IPS-18c (cell line): ENCODE data around the gene PHF12.
"Not testable (repeated sequence)": the region's sequence is repeated elsewhere in the genome, so short reads cannot be mapped to it uniquely, and the experiment has no call there.

Source experiments
- H3K4me3 ChIP-seq: 2 replicates; pipeline ENCODE4 v1.7.0; 2013; ENCODE audit warnings: low read depth, mild to moderate bottlenecking, low read length, moderate library complexity; ENCODE audit not compliant: insufficient read depth
- H3K9me3 ChIP-seq: one replicate; pipeline ENCODE4 v1.6.1; 2013; ENCODE audit warnings: mild to moderate bottlenecking, low read length, moderate library complexity; ENCODE audit not compliant: control insufficient read depth, insufficient read depth

The PHF12 gene

DNA sequence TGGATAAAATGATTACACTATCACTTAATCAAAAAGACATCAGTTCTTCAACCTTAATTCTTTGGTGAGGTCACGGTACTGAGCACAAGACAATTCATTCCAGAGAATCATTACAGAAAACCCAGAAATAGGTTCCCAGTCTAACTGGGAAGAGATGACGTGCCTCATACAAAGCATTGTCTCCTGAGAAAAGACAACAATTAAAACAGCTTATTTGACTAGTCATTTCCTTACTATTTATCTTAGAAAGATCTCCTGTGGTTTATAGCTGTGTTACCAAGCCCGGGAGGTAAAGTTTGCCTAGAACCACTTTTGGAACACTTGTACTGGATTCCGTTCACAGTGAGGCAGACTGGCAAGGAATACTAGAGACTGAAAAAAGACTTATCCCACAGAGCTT is 5.1 kb downstream of the PHF12 start:
- H3K9me3 ChIP-seq: no peaks in the 10 kb centered on the region
- H3K4me3 ChIP-seq: no peak overlapping the region

- Histone ChIP-seq H3K9me3 (no peaks in the 10 kb centered on the region), H3K4me3 (no peak overlapping the region)
These were observed 6.2 kb downstream of the PHF12 start for GRCh38 chr17:28944862-28945741.

DNA sequence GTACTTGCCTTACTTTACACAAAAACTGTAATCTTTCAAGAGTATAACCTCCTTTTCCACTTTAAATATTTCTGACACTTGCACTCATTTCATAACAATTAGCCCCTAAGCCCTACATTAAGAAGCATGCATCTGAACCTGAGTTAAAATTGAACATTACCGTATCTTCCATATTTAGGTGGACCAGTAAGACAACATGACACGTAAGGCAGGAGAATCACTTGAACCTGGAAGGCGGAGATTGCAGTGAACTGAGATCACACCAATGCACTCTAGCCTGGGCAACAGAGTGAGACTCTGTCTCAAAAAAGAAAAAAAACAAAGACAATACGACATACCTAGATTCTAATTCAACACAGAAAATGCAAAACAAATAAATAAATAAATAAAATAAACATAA is 7.0 kb downstream of the PHF12 start:
- Histone ChIP-seq H3K9me3 (no peaks in the 10 kb centered on the region), H3K4me3 (no peak overlapping the region)

GRCh38 chr17:28942925-28943324 is 8.4 kb downstream of the PHF12 start:
- Histone ChIP-seq H3K9me3 (no peaks in the 10 kb centered on the region), H3K4me3 (no peak overlapping the region)

GRCh38 chr17:28941251-28941650 is 10.1 kb downstream of the PHF12 start:
- Histone ChIP-seq H3K9me3 (no peaks in the 10 kb centered on the region), H3K4me3 (no peak overlapping the region)

GRCh38 chr17:28940675-28941074 is 10.6 kb downstream of the PHF12 start:
- H3K9me3 ChIP-seq: no peaks in the 10 kb centered on the region
- no peak overlapping the region for H3K4me3 ChIP-seq

DNA sequence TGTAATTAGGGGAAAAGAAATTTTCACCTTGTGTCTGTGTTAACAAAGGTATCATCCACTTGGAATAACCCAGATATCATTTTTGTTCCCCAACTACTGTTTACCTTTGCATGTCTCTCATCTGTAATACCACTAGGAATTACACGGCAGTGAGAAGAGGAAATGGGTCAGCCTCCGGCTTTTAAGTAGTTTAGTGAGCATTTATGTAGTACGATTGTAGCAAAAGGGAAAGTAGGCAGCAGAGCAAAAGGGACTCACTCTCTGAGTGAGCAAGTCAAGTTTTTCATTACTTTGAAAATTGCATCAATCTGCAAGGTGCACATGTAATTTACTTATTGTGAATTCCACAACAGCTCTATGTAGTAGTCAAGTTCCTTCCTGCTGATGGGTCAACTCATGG is 11.2 kb downstream of the PHF12 start:
- Histone ChIP-seq H3K9me3 (no peaks in the 10 kb centered on the region), H3K4me3 (no peak overlapping the region)

DNA sequence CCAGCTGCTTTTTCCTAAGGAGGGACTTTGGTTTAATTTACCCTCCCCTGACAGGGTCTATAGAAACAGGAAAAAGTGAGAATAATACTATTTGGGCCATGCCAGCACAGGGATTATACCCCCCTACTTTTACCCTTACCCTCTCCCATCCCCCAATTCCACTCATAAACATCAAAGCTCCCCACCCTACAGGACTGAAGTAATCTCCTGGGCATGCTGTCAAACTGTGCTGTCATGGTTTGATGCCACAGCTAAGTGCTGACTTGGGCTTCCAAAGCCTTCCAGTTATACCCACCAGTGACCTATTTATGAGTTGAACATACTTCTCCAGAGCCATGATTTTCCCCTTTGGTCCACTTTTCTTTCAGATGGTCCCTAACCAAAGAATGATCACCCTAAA is 12.8 kb downstream of the PHF12 start:
- Histone ChIP-seq H3K9me3 (no peaks in the 10 kb centered on the region), H3K4me3 (no peak overlapping the region)

DNA sequence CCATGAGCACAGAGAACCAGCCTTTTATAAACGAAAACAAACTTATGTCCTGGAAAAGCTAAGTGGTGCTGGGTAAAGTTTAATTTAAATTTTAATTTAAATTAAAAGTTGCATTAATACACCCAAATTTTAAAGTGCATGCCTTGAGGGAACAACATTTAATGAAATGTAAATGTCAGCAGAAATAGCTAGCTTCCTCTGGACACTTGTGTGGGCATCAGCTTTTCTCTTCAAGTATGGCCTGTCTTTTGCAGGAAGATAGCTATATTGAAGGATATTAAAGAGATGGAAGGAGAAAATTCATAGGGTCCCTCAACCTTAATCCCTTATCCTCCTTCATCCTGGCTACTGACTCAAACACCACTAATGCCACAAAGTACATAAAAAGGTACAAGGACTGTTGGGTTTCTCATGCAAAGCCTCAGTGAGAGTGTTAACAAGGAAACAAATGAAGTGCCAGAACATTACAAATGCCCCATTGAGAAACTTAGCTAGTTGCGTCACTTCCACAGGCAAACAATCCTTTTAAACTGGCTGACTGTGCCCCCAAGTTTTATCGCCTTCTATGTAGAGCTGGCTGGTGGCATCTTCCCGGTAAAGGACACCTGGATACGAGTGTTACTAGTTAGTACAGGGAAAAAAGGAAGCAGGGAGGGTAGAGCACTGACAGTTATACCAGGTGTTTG is 14.1 kb downstream of the PHF12 start:
- H3K9me3 ChIP-seq: no peaks in the 10 kb centered on the region
- no peak overlapping the region for H3K4me3 ChIP-seq

DNA sequence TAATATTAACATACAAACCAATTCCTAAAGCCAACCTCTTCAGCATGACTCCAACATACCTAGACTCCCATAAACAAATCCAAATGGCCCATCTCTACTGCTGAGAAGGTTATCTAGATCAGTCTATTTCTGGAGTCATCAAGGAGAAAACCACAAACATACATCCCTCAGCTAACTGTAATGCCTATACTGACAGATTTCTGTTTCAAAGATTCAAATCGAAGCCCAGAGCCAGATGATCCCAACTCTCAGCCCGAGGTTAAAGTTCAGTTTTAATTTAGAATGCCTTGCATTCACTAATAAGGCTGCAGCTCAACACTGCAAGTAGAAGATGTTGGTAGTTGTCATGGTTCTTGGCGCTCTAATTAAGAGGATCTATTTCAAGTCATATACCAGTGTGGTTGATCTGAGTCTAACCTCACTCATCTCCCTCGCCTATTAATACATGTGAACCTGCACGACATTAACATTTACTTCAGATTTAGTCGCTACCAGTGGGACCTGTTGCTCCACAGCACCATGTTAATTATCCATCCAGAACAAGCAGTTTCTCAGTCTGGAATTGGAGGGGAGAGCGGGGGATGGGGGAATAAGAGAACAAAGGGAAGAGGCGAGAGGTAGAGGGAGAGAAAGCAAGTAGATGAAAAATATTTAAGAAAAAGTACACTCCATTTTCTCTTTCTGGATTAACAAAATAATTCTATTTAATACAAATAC is 15.4 kb downstream of the PHF12 start:
- Histone ChIP-seq H3K9me3 (no peaks in the 10 kb centered on the region), H3K4me3 (no peak overlapping the region)

GRCh38 chr17:28934508-28934907 is 16.8 kb downstream of the PHF12 start:
- not testable (repeated sequence) for H3K4me3 ChIP-seq, H3K9me3 ChIP-seq

DNA sequence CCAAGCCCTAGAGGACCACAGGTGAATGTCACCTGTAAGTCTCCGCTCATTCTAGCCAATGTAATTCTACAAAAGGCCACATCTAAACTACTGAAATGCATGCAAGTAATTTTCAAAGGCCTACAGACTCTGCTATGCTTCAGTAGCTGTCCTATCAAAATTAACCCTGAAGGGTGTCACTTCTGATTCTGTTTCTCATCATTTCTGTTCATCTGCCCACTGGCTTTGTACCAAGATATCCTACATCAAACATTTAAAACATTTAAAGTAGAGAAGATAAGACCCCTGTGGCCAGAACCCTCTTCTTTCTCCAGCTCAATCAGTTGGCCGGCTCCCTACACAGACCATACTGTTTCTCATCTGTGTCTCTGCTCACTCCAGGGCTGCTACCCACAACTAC is 21.5 kb downstream of the PHF12 start:
- H3K4me3 ChIP-seq: no peak overlapping the region
- H3K9me3 ChIP-seq: no peaks in the 10 kb centered on the region

DNA sequence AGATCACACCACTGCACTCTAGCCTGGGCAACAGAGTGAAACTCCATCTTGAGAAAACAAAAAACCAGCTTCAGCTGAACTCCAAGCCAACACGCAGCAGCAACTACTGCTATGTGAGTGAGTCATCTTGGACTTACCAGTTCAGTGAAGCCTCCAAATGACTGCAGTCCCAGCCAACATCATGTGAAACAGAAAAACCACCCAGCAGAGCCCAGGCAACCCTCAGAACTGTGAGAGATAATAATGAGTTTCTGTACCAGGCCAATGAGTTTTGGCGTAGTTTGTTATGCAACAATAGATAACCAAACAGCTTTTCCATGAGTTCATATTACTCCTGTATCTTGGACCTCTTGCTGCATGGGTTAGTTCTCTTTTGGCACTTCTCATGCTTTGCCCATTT is 23.3 kb downstream of the PHF12 start:
- H3K4me3 ChIP-seq: no peak overlapping the region
- no peaks in the 10 kb centered on the region for H3K9me3 ChIP-seq

DNA sequence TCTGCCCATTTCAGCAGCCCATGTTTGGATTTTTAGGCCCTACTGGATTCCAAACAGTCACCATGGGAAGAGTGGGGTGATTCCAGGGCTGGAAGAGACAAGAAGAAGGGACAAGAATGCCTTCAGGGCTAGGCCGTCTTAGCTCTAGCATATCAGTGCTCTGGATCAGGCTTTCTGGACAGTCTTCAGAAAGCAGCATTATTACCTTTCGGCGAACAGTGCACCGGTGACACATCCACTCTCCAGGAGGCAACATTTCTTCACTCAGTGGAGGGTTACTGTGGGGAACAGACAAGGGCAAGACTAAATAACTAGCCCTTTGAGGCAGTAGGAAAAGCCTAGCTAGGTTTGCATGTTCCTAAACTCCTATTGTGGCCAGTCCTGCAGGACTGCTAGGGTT is 24.5 kb downstream of the PHF12 start:
- Histone ChIP-seq H3K4me3 (no peak overlapping the region), H3K9me3 (no peaks in the 10 kb centered on the region)

GRCh38 chr17:28926366-28926765 is 25.0 kb downstream of the PHF12 start:
- H3K9me3 ChIP-seq: no peaks in the 10 kb centered on the region
- no peak overlapping the region for H3K4me3 ChIP-seq

DNA sequence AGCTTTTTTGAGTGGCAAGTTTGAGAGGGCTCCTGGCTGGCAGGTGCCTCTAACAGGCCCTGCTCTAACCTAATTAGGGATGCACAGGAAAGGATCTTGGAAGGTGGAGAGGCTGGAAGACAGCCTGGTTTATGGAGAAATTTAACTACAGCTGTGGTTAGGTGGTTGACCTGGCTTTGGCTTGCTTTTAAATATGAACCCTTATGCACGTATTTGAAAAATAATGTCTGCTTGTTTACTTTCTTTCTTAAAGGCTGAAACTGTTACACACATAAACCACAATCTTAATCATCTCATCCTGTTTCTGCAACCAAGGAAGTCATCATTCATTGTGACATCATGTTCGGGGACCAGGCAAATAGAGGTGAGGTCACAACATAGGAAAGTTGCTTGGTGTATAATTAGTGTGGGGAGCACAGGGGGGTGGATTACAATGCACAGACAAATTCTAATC is 25.4 kb downstream of the PHF12 start:
- Histone ChIP-seq H3K4me3 (no peak overlapping the region), H3K9me3 (no peaks in the 10 kb centered on the region)

GRCh38 chr17:28920201-28920600 is 31.1 kb downstream of the PHF12 start:
- Histone ChIP-seq H3K9me3 (no peaks in the 10 kb centered on the region), H3K4me3 (no peak overlapping the region)

- H3K9me3 ChIP-seq: no peaks in the 10 kb centered on the region
- no peak overlapping the region for H3K4me3 ChIP-seq
These were observed 33.0 kb downstream of the PHF12 start for GRCh38 chr17:28918295-28918694.
